Astrocyte of the cerebellum (primary cell): ENCODE data around the gene ACAP3.

Experiments
- DNase-seq: peaks from one replicate; pipeline ENCODE4 v3.0.0-alpha.2; 2011; ENCODE audit warnings: low read depth
- H3K4me3 ChIP-seq: 2 replicates; pipeline ENCODE4 v1.5.1; 2011; ENCODE audit warnings: mild to moderate bottlenecking, low read depth, low read length, moderate library complexity
- in situ Hi-C: cut with HindIII; loops from 2 replicates; pipeline ENCODE4 v1.10.0; 2017; ENCODE audit warnings: low sequenced_read_pairs
- TF ChIP-seq, protein P1 (sequence below): IDR thresholded peaks from 2 replicates; pipeline ENCODE4 v1.5.1; 2012; ENCODE audit warnings: low read length, low read depth, moderate library complexity, mild to moderate bottlenecking; ENCODE audit errors: missing control alignments

The ACAP3 gene

DNA sequence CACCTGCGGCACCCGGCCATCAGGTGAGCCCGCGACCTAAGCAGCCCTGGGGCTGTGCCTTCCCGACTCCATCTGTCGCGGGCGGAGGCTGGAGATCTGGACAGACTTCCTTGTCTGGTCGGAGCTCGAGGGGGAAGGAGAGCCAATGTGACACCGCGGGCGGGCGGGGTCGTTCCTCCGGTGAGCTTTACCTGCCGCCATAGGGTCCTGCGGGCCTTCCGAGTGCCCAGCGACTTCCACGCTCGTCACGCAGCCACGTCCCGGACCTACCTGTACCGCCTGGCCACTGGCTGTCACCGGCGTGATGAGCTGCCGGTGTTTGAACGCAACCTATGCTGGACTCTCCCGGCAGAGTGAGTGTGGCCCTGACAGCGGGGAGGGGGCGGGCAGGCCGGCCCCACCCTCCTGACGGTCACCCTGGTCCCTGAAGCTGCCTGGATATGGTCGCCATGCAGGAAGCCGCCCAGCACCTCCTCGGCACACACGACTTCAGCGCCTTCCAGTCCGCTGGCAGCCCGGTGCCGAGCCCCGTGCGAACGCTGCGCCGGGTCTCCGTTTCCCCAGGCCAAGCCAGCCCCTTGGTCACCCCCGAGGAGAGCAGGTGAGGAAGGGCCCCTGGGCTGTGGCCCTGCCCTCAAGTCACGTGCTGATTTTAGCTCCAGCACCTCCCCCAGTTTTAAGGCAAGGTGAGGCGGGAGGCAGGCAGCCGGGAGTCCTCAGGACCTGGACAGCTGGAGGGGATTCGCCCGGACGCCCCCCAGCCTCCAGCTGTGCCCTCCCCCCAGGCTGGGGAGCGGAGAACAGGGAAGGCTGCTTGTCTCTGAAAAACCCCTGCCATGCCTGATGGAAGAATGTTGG is 1.8 kb upstream of the ACAP3 start:
- in situ Hi-C loops = no loop called here
- no peak for DNase-seq

DNA sequence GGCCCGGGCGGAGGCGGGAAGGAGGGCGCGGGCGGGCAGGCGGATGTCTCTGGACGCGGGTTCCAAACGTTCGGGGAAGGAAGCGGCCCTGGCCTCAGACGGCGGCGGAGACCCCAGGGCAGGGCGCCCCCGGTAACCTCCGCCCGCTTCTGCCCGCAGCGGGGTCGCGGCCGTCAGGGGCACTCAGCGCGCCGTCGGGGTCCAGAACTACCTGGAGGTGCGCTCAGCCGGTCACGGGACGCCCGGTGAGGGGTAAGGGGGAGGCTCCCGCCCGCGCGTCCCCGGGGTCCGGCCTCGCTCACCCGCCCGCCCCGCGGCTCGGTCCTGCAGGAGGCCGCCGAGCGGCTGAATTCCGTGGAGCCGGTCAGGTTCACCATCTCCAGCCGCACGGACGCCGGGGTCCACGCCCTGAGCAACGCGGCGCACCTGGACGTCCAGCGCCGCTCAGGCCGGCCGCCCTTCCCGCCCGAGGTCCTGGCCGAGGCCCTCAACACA is 1.1 kb upstream of the ACAP3 start:
- H3K4me3 ChIP-seq = peak overlapping the region; percentile 74
- in situ Hi-C loops = no loop called here
- TF ChIP-seq, protein P1, sequence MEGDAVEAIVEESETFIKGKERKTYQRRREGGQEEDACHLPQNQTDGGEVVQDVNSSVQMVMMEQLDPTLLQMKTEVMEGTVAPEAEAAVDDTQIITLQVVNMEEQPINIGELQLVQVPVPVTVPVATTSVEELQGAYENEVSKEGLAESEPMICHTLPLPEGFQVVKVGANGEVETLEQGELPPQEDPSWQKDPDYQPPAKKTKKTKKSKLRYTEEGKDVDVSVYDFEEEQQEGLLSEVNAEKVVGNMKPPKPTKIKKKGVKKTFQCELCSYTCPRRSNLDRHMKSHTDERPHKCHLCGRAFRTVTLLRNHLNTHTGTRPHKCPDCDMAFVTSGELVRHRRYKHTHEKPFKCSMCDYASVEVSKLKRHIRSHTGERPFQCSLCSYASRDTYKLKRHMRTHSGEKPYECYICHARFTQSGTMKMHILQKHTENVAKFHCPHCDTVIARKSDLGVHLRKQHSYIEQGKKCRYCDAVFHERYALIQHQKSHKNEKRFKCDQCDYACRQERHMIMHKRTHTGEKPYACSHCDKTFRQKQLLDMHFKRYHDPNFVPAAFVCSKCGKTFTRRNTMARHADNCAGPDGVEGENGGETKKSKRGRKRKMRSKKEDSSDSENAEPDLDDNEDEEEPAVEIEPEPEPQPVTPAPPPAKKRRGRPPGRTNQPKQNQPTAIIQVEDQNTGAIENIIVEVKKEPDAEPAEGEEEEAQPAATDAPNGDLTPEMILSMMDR = no peak
- no peak for DNase-seq

More for the DNA sequence above, 1.8 kb upstream of the ACAP3 start:
- peak overlapping the region; percentile 74 for H3K4me3 ChIP-seq
- TF ChIP-seq, protein P1 = no peak

- DNase-seq = peak; percentile 3
- TF ChIP-seq, protein P1 = no peak
- in situ Hi-C loops = no loop called here
- peak overlapping the region; percentile 74 for H3K4me3 ChIP-seq
Observed at GRCh38 chr1:1307261-1307922, 338 bp downstream of the ACAP3 start.

GRCh38 chr1:1306661-1307260 is 969 bp downstream of the ACAP3 start:
- peak overlapping the region; percentile 74 for H3K4me3 ChIP-seq
- DNase-seq = no peak
- in situ Hi-C loops = no loop called here
- TF ChIP-seq, protein P1 = no peak

DNA sequence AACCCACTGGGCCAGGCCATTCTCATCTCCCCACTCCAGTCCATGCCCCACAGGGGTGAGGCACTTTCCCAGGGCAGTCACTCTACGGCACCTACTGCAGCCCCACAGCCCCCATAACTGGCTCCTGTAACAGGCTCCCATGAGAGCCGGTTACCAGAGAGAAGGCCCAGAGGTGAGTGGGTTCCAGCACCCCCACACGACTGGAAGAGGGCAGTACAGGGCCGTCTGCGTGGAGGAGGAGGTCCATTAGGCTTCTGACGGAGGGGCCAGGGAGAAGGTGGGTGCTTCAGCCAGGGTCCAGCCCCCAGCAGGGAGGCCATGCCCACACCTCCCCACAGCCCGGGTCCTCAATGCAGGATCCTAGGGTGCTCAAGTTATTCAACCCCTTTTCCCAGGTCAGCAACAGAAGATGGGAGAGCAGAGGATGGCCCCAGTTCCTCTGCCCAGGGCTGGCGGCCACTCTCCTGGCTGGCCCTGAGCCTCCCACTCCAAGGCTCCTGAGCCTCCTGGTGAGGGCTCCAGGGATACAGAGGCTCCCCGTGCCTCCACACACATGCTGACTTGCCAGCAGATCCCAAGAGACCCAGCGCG is 1.6 kb downstream of the ACAP3 start:
- H3K4me3 ChIP-seq = peak overlapping the region; percentile 74
- TF ChIP-seq, protein P1 = peak; percentile 29
- in situ Hi-C loops = no loop called here
- DNase-seq = no peak

- in situ Hi-C loops = no loop called here
- peak; percentile 6 for DNase-seq
- peak overlapping the region; percentile 74 for H3K4me3 ChIP-seq
- TF ChIP-seq, protein P1 = no peak
Observed at GRCh38 chr1:1305300-1306069, 2.2 kb downstream of the ACAP3 start.
